GM21526 (cell line): ENCODE data around the gene FAM120B.
"Not testable (repeated sequence)": the region's sequence is repeated elsewhere in the genome, so short reads cannot be mapped to it uniquely, and the experiment has no call there.

Experiments
- ATAC-seq: cut with Tn5 transposase; IDR thresholded peaks from one replicate; pipeline ENCODE4 v1.9.1; 2021; ENCODE audit warnings: moderate library complexity; ENCODE audit not compliant: unreplicated experiment, low FRiP score

Gene FAM120B

GRCh38 chr6:170375661-170376060 lies 69.1 kb downstream of the FAM120B start:
- no peak for ATAC-seq

DNA sequence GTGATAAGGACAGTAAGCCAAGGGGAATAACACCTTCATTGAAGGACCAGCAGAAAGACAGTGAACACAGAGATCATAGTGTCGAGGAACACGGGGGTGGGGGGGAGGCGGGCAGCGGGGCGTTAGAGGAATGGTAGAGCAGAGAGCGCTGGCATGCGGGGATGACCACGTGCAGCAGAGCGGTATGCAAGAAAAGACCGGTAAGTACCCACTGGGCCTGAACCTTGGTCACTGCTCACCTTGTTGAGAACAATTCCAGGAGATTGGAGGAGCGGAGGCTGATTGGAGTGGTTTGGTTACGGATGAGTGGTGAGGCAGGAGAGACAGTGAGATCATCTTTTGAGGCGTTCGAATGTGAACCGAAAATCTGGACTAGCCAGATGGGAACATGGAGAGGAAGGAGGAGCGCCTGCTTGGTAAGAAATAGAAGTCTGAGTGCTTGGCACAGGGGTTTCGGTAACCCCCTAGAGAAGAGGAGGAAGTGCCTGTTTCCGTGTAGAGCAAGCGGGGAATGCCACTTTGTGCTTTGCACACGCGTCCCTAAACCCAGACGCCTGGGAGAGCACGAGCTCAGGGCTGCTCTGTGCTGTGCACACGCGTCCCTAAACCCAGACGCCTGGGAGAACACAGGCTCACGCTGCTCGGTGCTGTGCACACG lies 70.0 kb downstream of the FAM120B start:
- no peak for ATAC-seq

GRCh38 chr6:170378502-170378901 lies 71.9 kb downstream of the FAM120B start:
- ATAC-seq = no peak

DNA sequence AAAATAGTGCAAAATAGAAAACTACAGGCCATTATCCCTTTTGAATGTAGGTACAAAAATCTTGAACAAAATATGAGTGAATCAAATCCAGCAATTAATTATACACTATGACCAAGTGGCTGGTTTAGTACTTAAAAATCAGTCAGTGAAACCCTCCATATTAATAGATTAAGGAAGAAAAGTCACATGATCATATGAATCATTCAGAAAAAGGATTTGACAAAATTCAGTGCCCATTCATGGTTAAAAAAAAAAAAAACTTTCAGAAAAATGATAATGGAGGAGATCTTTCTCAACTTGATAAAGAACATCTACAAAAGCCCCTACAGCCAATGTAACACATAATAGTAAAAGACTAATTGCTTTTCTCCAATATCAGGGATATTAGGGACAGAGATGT lies 75.0 kb downstream of the FAM120B start:
- ATAC-seq = no peak

DNA sequence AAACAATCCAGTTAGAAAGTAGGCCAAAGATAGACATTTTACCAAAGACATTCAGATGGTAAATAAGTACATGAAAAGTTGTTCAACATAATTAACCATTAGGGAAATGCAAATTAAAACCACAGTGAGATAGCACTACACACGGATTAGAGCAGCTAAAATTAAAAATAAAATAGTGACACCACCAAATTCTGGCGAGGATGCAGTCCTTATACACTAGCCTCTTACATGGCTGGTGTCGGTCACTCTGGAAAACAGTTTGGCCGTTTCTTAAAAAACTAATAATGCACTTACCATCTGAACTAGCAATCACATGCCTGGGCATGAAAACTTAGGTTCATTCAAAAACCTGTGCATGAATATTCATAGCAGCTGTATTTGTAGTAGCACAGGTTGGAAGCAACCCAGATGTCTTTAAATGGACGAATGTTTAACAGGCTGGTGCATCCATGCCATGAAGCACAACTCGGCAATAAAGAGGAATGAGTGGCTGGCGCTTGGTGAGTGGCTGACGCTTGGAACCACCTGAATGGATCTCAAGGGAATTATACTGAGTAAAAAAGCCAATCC lies 77.0 kb downstream of the FAM120B start:
- no peak for ATAC-seq

GRCh38 chr6:170385506-170385905 lies 78.9 kb downstream of the FAM120B start:
- ATAC-seq = no peak

- no peak for ATAC-seq
Observed at GRCh38 chr6:170388113-170388512, 81.6 kb downstream of the FAM120B start.

DNA sequence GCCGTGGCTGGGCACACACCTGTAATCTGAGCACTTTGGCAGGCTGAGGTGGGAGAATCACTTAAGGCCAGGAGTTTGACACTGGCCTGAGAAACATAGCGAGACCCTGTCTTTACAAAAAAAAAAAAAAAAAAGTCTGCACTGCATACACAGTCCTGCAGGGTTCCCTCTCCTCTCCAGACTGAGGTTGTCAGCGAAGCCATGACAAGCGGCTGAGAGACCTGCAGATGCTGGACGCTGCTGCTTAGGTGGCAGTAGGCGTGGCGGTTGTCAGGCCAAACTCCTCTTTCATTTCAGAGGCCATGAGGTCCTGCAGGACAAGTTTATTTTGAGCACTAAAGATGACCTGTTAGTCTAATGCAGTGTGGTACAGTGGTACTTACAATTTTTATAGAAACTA lies 86.5 kb downstream of the FAM120B start:
- no peak for ATAC-seq

- no peak for ATAC-seq
Observed at GRCh38 chr6:170393807-170394399, 87.3 kb downstream of the FAM120B start.

- ATAC-seq = no peak
Observed at GRCh38 chr6:170394980-170395379, 88.4 kb downstream of the FAM120B start.

GRCh38 chr6:170398743-170399369 lies 92.3 kb downstream of the FAM120B start:
- not testable (repeated sequence) for ATAC-seq

- ATAC-seq = not testable (repeated sequence)
Observed at GRCh38 chr6:170399955-170400558, 93.5 kb downstream of the FAM120B start.

DNA sequence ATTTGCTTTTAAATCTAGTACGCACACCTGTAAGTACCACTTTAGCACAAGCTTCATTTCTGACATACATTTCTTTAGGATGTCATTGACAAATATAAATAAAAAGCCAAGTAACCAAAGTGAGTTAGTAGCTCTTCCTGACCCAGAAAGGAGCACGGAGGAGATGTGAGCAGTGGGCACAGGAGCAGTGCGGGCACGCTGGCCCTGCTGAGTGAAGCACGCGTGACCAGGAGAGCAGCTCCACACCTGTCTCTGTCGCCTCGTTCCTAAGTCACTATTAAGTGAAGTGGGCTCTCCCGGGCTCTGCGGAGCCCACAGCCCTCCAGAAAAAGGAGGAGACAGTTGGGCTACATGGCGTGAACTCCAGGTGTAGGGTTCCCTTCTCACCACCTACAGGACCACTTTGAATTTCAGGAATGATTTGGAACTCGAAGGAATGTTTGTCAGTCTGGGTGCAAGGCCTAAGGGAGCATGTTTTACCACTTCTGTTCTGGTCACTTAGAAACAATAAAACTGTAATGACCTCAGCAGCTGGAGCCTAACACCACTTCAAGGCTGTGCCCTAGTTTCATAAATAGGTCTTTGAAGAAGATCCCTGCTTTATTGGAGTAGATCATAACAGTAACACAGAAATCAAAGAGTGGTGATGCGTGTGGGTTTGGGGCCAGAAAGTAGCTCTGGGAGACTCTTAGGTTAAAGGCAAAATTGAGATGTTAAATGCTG lies 95.9 kb downstream of the FAM120B start:
- ATAC-seq = no peak

DNA sequence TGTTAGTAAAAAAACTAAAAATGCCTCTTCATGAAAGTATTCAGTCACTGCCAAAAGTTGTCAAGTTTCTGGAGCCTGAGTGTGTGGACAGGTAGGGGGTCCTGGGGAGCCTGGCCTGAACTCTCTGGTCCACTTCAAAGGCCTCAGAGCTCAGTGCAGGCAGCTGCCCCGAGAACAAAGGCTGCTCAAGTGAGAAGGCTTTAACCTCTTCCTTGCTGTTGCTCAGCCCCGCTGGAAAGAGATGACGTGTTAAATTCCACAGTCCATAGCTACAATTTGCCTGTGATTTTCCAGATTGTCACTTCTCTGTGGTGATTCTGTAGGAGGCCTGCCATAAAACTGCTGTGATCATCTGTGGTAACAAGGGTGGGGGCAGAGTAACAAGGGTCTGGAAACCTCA lies 96.9 kb downstream of the FAM120B start:
- no peak for ATAC-seq

DNA sequence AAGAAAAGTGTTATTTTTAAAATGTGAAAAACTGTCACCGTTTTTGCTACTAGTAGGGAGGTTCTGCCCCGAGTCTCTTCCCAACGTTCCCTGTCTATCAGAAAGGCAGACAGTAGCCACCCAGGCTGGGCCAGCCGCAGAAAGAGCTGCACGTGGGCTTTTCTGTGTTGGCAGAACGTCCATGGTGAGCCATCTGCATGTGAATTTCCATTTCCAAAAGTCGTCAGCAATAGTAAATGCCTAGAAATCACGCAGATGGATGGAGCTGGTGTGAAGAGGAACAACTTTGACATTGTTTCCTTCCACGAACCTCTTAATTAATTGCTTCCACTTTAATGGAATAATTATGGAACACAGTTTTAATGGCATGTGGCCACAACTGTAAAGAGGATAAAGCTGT lies 97.5 kb downstream of the FAM120B start:
- no peak for ATAC-seq

- no peak for ATAC-seq
Observed at GRCh38 chr6:170404697-170405096, 98.1 kb downstream of the FAM120B start.

DNA sequence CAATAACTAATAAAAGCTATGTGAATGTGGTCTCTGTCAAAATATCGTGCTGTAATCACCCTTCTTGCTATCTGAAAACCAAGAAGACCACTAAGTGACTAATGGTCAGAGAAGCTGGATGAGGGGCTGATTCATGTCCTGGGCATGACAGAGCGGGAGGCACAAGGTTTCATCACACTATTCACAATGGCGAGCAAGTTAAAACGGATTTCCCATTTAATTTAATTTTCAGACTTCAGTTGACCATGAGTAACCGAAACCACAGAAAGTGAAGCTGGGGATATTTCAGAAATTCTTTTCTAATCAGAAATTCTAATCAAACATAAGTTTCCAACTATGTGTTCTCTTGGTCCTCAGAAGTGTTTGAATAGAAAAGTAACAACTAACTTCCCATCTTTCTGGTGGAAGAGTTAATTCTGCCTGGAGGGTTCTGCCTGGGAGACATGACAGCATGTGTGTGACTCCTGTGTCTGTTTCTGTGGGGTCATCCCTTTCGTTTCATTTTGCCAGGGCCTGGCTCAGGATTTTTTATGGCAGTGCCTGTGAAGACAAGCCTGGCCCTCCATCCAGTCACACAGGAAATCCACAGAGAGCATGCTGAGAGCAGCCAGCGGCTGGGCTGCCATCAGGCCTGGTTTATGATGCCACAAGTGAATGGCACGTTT lies 98.9 kb downstream of the FAM120B start:
- no peak for ATAC-seq

DNA sequence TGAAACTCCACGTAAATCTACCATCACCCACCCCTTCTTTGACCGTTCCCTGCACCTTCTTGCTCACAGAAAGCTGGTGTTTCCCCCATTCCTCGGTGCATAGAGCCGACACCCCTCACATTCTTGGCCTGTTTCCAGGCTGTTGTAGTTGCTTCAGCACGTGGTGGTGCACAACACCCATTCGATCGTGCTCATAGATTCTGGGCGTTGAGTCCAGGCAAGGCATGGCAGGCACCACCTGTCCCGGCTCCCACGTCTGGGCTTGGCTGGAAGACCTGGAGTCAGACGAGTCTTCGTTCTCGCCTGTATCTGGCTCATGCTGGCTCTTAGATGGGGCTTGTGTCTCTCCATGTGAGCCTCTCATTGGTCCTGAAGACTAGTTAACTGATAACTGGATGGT lies 100.6 kb downstream of the FAM120B start:
- no peak for ATAC-seq

DNA sequence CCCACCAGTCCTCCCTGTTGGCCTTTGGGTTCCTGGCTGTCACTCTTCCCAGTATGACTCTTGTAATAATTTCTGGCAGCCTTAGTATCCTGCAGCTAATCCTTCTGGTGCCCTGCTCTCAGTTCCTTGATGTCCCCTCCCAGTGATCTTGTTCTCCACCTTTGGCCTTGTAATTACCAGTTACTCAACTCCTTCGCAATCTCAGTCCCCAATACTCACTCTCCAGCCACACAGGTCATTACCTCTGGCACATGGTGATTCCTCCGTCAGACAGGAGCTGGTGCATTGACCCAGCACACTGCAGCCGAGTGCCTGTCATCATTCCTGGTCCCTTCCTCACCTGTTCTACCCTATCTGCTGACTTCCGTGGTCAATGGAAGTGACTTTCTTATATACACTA lies 101.4 kb downstream of the FAM120B start:
- ATAC-seq = no peak

GRCh38 chr6:170409746-170410145 lies 103.2 kb downstream of the FAM120B start:
- not testable (repeated sequence) for ATAC-seq
